ENCODE results near the gene FLT4. TPM values are rescaled to one million over a fixed set of nuclear protein-coding genes. Genes with fewer than 3 reads are reported as not detected.

FLT4 gene
- polyA plus RNA-seq, 6 donors from 2014 or later = not detected

DNA sequence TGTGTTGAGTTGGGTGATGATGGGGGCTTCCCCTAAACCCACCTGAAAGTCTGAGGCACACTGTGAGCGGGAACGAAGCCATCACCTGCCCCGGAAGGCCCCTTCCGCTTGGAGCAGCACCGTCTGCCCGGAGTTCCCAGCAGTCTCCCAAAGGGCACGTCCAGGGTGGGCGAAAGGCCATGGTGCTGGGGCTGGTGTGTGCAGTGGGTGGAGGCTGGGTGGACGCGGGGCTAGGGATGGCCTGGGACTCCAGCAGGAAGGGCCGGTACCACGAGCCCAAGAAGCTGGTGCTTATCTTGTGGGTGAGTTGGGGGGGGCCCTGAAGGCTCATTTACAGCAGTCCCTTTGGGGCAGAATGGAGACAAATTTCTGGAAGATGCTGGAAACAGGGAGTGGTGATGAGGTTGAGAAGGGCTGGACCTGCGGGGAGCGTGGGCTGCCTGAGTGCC, 4.6 kb downstream of the FLT4 start:
- no peak overlapping the region for H3K27ac Mint-ChIP-seq
- H3K36me3 Mint-ChIP-seq = no peaks in the 10 kb centered on the region
- no peak for ATAC-seq (ENCODE audit: low read depth in 2 of 2)
- no peak for DNase-seq
- no peaks in the 10 kb centered on the region for H3K9me3 Mint-ChIP-seq
- H3K4me3 Mint-ChIP-seq = no peak overlapping the region
- H3K4me1 Mint-ChIP-seq = peaks cover 0 to 14% (median 2%) of the 10 kb centered on the region in 3 donors
- H3K27me3 Mint-ChIP-seq = peaks cover 31 to 53% (median 46%) of the 10 kb centered on the region in 3 donors

DNA sequence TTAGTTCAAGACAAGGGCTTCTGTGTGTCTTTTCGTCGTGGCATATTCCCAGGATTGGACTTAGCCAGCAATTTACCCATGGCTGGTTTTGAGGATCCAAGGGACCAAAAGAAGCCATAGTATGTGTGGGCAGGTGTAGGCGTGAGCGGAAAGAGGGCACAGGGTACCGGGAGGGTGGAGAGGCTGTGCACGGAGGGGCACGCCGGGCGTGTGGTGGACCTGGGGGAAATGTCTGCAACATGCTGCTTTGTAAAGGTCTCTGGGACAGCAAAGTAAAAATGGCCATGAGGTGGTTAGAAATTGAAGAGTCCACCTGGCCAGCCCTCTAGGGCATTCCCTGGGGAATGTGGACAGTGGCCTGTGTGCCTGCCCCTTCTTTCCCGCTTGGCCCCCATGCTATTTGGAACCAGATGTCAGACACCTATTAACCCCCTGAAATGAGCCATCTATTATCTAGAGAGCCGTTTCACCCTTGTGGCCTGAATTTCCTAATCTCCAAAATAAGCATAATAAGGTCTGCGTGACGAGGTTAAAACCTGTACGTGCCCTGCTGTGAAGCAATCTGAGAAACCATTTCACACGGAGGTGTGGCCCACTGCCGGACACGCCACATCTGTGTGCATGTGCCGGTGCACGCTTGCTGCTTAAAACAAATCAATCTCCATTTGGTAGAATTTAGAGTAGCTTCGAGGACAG, 5.1 kb downstream of the FLT4 start:
- ATAC-seq (ENCODE audit: low read depth in 2 of 2) = no peak
- Mint-ChIP-seq H3K4me1 (peaks cover 0 to 11% (median 0%) of the 10 kb centered on the region in 3 donors), H3K27me3 (peaks cover 28 to 49% (median 49%) of the 10 kb centered on the region in 3 donors), H3K27ac (no peak overlapping the region), H3K9me3 (no peaks in the 10 kb centered on the region), H3K4me3 (peak overlapping the region in 1 of 8 donors; percentile 44), H3K36me3 (no peaks in the 10 kb centered on the region)
- no peak for DNase-seq

DNA sequence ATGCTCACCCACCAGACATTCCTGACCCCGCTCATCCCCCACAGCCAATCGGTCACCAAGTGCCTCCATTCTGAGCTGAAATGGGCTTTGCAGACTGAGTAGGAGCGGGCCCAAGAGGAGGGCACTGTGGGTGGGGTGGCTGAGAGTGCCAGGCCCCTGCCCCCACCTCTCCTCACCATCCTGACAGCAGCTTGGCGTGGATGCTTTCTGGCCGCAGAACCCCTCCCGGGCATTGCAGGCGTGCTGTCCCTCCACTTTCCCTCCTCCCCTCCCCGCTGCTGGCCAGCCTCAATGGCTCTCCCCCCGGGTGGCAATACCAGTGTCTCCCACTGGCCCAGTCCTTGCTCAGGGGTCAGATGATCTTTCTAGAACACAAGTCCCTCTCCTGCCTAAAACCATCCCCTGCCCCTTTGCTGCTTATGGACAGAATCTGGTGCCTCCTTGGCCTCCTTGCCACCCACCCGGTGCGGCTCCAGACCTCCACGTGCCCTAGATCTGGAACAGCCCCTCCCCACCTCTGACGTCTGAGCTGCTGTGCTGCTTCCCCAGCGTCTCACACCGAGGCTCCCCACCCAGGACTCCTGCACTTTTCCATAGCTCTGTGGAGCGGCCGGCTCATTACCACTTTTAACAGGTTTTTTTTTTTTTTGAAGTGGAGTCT, 6.1 kb downstream of the FLT4 start:
- no peak overlapping the region for H3K4me3 Mint-ChIP-seq
- peaks cover 0 to 9% (median 0%) of the 10 kb centered on the region in 3 donors for H3K4me1 Mint-ChIP-seq
- H3K36me3 Mint-ChIP-seq = no peaks in the 10 kb centered on the region
- no peak for ATAC-seq (ENCODE audit: low read depth in 2 of 2)
- H3K27me3 Mint-ChIP-seq = peaks cover 30 to 54% (median 45%) of the 10 kb centered on the region in 3 donors
- H3K9me3 Mint-ChIP-seq = no peaks in the 10 kb centered on the region
- peak overlapping the region in 1 of 6 donors; percentile 7 for H3K27ac Mint-ChIP-seq
- no peak for DNase-seq

DNA sequence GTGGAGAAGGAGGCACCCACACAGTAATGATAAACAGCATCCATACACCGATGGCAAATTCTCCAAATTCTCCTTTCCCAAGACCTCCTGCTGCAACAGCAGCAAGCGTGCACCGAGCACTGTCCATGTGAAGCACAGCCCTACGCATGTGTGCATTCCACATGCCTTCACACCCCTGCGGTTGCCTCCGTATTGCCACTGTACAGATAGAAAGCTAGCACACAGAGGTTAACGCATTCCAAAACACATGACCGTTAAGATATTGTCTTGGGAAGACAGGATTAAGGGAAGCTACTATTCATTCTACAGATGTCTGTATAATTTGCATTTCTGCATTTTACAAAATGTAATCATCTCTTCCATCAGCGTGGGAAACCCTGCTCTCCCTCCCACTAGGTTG, 6.6 kb downstream of the FLT4 start:
- DNase-seq = no peak
- H3K36me3 Mint-ChIP-seq = no peaks in the 10 kb centered on the region
- no peak for ATAC-seq (ENCODE audit: low read depth in 2 of 2)

DNA sequence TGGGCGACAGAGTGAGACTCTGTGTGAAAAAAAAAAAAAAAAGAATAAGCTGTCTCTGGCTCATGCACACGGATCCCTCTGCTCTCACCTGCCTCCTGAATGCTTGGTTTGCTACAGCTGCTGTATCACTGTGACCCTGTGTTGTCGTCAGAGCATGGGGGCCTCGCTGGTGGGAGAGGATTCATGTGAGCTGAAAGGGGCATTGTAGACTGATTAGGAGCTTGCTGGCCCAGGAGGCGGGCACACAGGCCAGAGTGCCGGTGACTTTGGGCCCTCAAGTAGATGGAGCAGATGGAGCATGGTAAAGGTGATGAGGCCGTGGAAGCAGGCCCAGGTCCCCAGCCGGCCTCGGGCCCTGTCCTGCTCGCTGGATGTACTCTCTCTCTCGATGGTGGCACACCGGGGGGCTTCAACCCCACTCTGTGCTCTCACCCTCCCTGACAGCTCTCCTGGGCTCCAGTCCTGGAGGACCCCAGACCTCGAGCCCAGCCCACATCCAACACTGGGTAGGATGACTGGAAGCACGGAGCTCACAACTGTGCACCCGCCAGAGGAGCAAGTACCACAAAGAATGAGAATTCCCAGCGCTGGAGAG, 7.1 kb downstream of the FLT4 start:
- no peaks in the 10 kb centered on the region for H3K36me3 Mint-ChIP-seq
- H3K27ac Mint-ChIP-seq = no peak overlapping the region

More for the DNA sequence above, 6.6 kb downstream of the FLT4 start:
- Mint-ChIP-seq H3K4me3 (no peak overlapping the region), H3K27me3 (peaks cover 25 to 52% (median 39%) of the 10 kb centered on the region in 3 donors), H3K9me3 (no peaks in the 10 kb centered on the region), H3K4me1 (peaks cover 0 to 4% (median 0%) of the 10 kb centered on the region in 3 donors), H3K27ac (peak overlapping the region in 1 of 6 donors; percentile 7)

DNA sequence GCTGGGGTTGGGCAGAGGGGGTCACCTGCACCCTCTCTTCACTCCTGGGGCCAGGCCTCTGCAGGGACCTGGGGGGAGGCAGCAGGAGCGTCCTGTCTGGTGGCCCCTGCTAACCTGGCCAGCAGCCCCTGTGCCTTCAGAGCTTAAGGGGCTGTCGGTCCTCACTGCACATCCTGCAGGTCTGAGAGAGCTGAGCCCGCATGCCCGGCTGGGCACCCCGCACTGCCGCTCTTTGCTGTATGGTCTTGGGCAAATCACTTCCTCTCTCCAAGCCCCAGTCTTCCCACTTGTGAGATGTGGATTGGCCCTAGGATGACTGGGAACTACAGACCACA, 7.9 kb downstream of the FLT4 start:
- peaks cover 16 to 53% (median 33%) of the 10 kb centered on the region in 3 donors for H3K27me3 Mint-ChIP-seq
- no peaks in the 10 kb centered on the region for H3K36me3 Mint-ChIP-seq
- no peak overlapping the region for H3K27ac Mint-ChIP-seq
- H3K4me1 Mint-ChIP-seq = peaks cover 0 to under 1% (median 0%) of the 10 kb centered on the region in 3 donors
- no peak overlapping the region for H3K4me3 Mint-ChIP-seq
- ATAC-seq (ENCODE audit: low read depth in 2 of 2) (no peak), DNase-seq (no peak)
- no peaks in the 10 kb centered on the region for H3K9me3 Mint-ChIP-seq

More for the DNA sequence above, 7.1 kb downstream of the FLT4 start:
- peaks cover 20 to 50% (median 38%) of the 10 kb centered on the region in 3 donors for H3K27me3 Mint-ChIP-seq
- ATAC-seq (ENCODE audit: low read depth in 2 of 2) = no peak
- no peak for DNase-seq
- no peaks in the 10 kb centered on the region for H3K9me3 Mint-ChIP-seq
- H3K4me1 Mint-ChIP-seq = no peaks in the 10 kb centered on the region
- H3K4me3 Mint-ChIP-seq = no peak overlapping the region

DNA sequence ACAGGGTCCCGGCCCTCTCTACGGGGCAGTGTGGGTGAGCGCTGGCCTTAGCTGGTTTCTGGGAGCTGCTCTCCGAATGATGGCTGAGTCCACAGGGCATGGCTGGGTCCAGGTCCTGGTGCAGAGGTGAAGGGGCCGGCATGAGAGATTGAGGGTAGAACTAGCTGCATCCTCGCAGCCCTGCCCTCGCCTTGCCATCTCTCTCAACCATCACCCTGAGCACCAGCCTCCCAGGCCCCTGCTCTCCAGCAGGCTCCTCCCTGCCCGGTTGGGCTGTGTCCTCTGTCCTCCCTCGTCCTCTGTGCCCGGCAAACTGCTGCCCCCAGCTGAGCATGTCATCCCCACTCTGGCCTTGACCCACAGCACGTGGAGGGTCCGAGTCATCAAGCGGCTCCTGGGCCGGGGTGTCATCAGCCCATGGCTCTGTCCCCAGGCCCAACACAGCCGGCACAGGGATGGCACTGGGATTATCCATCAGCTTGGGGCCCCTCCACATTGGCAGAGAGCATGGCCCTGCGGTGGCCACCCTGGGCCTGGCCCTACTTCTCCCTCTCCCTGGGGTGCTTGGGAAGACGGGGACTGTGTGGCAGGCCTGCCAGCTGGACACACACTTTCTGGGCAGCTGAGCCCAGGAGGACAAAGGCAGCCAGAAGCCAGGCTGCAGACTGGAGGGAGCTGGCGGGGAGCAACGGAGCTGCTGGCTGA, 8.4 kb downstream of the FLT4 start:
- H3K4me1 Mint-ChIP-seq = peaks cover 0 to 2% (median 0%) of the 10 kb centered on the region in 3 donors

DNA sequence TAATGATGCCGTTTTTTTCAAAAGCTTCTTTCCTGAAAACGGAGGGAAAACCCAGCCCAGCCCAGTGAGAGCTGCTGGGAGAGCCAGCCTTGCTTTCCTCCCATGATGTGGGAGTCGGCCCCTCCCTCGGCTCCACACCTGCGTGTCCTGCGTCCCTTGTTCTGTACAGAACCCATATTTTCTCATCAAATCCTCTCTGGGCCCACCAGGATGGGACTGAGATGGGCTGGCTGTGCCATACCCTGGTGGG, 8.9 kb downstream of the FLT4 start:
- ATAC-seq (ENCODE audit: low read depth in 2 of 2) (no peak), DNase-seq (no peak)
- Mint-ChIP-seq H3K27ac (no peak overlapping the region), H3K4me1 (peaks cover 0 to 2% (median 0%) of the 10 kb centered on the region in 3 donors), H3K4me3 (no peak overlapping the region), H3K27me3 (peaks cover 9 to 43% (median 23%) of the 10 kb centered on the region in 3 donors), H3K9me3 (no peaks in the 10 kb centered on the region), H3K36me3 (no peaks in the 10 kb centered on the region)

More for the DNA sequence above, 8.4 kb downstream of the FLT4 start:
- Mint-ChIP-seq H3K36me3 (no peaks in the 10 kb centered on the region), H3K4me3 (no peak overlapping the region), H3K27me3 (peaks cover 12 to 47% (median 28%) of the 10 kb centered on the region in 3 donors), H3K27ac (no peak overlapping the region), H3K9me3 (no peaks in the 10 kb centered on the region)
- no peak for DNase-seq
- ATAC-seq (ENCODE audit: low read depth in 2 of 2) = no peak

DNA sequence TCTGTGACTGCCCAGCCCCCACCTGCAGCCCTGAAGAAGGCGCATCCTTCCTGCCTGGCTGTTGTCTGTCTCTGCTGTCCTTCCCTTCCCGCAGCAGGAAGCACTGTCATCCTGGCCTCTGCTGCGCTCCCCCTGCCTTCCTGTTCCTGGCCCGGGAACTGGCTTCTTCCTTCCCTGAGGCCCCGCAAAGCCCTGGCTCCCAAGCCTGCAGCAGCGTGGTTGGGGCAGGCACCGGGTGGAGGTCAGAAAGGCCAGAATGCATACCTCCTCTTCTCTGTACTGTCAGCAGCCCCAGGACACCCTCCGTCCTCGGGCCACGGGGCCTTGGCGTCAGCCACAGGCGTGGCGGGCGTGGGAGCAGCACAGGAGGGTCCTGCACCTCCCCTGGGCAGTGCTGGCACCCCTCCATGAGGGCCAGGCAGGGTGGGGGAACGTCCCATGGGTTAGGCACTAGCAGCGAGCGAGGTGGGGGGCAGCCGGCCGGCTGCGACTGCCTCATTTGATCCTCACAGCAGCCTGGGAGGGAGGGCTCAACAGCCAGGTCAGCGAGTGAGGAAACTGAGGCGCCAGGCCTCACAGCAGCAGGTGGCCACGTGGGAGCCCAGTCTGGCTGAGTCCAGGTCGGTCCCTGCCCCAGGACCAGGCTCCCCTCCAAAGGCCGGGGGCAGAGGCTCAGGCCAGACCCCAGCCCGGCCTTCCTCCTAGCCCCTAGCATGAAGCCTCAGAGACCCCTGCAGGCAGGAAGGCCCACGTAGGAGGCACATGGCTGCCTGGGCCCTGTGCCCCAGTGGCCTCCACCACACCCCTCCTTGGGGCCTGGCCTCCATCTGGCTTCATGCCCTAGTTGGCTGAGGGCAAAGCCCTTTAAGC, 9.4 kb downstream of the FLT4 start:
- Mint-ChIP-seq H3K4me3 (no peak overlapping the region), H3K27ac (no peak overlapping the region), H3K4me1 (peaks cover 0 to 2% (median 0%) of the 10 kb centered on the region in 3 donors), H3K27me3 (peaks cover 9 to 38% (median 17%) of the 10 kb centered on the region in 3 donors), H3K36me3 (no peaks in the 10 kb centered on the region), H3K9me3 (no peaks in the 10 kb centered on the region)
- DNase-seq (no peak), ATAC-seq (ENCODE audit: low read depth in 2 of 2) (no peak)

DNA sequence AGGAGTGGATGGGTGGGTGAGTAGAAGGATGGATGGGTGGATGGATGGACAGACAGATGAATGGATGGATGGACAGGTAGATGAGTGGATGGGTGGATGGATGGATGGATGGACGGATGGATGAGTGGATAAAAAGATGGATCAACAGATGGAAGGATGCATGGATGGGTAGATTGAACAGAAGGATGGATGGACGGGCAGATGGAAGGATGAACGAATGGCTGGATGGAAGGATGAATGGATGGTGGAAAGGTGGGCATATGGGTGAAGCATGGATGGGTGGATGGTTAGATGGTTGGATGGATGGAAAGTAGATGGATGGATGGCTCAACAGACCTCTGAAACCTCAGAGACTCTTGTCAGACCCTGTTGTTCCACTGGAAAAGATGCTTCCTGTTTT, 10.1 kb downstream of the FLT4 start:
- H3K4me1 Mint-ChIP-seq = peaks cover 0 to 2% (median 0%) of the 10 kb centered on the region in 3 donors
- peaks cover 5 to 31% (median 13%) of the 10 kb centered on the region in 3 donors for H3K27me3 Mint-ChIP-seq
- no peaks in the 10 kb centered on the region for H3K9me3 Mint-ChIP-seq
- no peak overlapping the region for H3K27ac Mint-ChIP-seq
- H3K4me3 Mint-ChIP-seq = no peak overlapping the region
- no peaks in the 10 kb centered on the region for H3K36me3 Mint-ChIP-seq
- no peak for DNase-seq
- no peak for ATAC-seq (ENCODE audit: low read depth in 2 of 2)

DNA sequence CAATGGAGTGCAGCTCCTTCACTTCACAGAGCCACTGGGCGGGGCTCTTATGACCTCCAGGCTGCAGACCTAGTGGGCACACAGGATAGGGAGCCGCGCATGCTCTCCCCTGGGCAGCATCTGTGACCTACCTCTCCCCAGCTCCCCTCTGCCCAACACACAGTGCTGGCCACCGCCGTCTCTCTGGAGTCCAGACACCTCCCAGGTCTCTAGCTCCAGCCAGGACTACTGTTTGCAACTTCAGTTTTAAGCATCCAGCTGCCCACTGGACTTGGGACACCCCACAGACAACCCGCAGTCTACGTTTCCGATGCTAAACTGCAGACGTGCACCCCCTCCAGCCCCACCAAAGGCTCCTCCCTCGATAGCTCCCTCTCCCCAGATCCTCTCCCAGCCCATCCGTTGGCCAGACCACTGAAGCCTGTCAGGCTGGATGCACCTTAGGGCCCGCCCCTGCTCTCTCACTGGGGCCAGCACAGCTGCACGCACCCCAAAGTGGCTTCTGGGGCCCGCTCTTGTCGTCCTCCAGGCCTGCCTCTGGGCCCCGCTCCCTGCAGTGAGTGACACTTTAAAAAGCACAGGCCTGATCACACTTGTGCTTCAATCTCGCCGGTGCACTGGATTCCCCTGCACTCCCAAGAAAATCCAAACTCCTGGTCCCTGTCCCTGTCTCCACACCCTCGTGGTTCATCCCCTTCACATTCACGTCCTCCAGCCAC, 11.3 kb downstream of the FLT4 start:
- peaks cover 4 to 35% (median 4%) of the 10 kb centered on the region in 3 donors for H3K27me3 Mint-ChIP-seq
- peaks cover 0 to 3% (median 2%) of the 10 kb centered on the region in 3 donors for H3K4me1 Mint-ChIP-seq
- no peak overlapping the region for H3K4me3 Mint-ChIP-seq
- DNase-seq (no peak), ATAC-seq (ENCODE audit: low read depth in 2 of 2) (no peak)
- H3K9me3 Mint-ChIP-seq = peaks cover 0 to 4% (median 0%) of the 10 kb centered on the region in 7 donors
- no peaks in the 10 kb centered on the region for H3K36me3 Mint-ChIP-seq
- no peak overlapping the region for H3K27ac Mint-ChIP-seq

DNA sequence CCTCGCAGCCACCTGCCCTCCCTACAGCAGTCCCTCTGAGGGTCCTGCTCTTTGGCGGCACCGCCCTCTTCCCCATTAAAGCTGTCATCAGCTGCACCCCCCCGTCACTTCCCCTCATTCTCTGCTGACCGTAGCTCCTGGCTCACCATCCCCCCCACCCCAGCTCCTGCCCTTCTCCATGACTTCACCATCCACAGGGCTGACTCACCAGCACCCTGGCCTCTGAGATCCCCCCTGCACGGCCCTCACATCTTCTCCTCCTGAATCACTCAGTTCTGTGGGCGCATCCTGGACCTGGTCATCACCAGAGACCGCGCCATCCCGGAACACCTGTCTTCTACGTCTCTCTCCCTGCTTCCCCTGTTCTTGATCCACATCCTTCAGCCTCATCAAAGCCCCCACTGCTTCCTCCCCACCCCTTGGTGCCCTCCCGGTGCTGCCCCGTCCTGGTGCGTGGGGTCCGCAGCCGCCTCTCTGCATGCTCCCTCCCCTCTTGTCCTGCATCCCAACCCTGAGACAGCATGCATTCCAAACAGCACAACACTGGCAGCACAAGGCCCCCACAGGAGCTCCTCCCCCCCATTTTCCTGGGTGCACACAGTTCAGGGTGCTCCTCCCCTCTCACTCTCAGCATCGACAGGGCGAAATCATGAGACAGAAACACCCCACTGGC, 12.9 kb downstream of the FLT4 start:
- peak overlapping the region in 1 of 6 donors; percentile 25 for H3K27ac Mint-ChIP-seq
- H3K4me1 Mint-ChIP-seq = peaks cover 0 to 12% (median 4%) of the 10 kb centered on the region in 3 donors
- H3K36me3 Mint-ChIP-seq = no peaks in the 10 kb centered on the region
- ATAC-seq (ENCODE audit: low read depth in 2 of 2) (no peak), DNase-seq (no peak)
- peak overlapping the region in 1 of 8 donors; percentile 39 for H3K4me3 Mint-ChIP-seq
- H3K27me3 Mint-ChIP-seq = peaks cover 4 to 45% (median 4%) of the 10 kb centered on the region in 3 donors
- peaks cover 0 to 4% (median 0%) of the 10 kb centered on the region in 7 donors for H3K9me3 Mint-ChIP-seq

All from naive B cell (primary cell).